ENCODE results near the gene ARHGEF39.
"Not testable (repeated sequence)": the region's sequence is repeated elsewhere in the genome, so short reads cannot be mapped to it uniquely, and the experiment has no call there.

The ARHGEF39 gene

GRCh38 chr9:35646533-35647265, 18.3 kb downstream of the ARHGEF39 start (continued):
- TF ChIP-seq TOX (CRISPR knock-in tag; IDR thresholded peaks at IDR 0.05; ENCODE audit: borderline replicate concordance), result no peak

- peak; percentile 26 for ATAC-seq
Measured at GRCh38 chr9:35646153-35646532, 18.9 kb downstream of the ARHGEF39 start.

GRCh38 chr9:35645736-35646135, 19.3 kb downstream of the ARHGEF39 start:
- not testable (repeated sequence) for ATAC-seq

More at GRCh38 chr9:35646153-35646532, 18.9 kb downstream of the ARHGEF39 start:
- TF ChIP-seq ZC3H10 (CRISPR knock-in tag; IDR thresholded peaks at IDR 0.05), result no peak
- no peak for TF ChIP-seq ISL1 (CRISPR knock-in tag; IDR thresholded peaks at IDR 0.05)
- no peak for TF ChIP-seq BACH2 (CRISPR knock-in tag; IDR thresholded peaks at IDR 0.05; ENCODE audit: borderline replicate concordance)
- no peak for TF ChIP-seq ARNTL (CRISPR knock-in tag; IDR thresholded peaks at IDR 0.05; ENCODE audit: borderline replicate concordance, low read depth)
- no peak for TF ChIP-seq TSHZ2 (CRISPR knock-in tag; IDR thresholded peaks at IDR 0.05)
- no peak for TF ChIP-seq OSR1 (CRISPR knock-in tag; IDR thresholded peaks at IDR 0.05)
- TF ChIP-seq CREB5 (CRISPR knock-in tag; IDR thresholded peaks at IDR 0.05; ENCODE audit: low read depth), result no peak

- ATAC-seq, result no peak
- TF ChIP-seq SNAI2 (CRISPR knock-in tag; IDR thresholded peaks at IDR 0.05), result no peak
Measured at GRCh38 chr9:35643046-35643445, 21.9 kb downstream of the ARHGEF39 start.

- not testable (repeated sequence) for ATAC-seq
Measured at GRCh38 chr9:35641478-35641877, 23.5 kb downstream of the ARHGEF39 start.

GRCh38 chr9:35640431-35640830, 24.6 kb downstream of the ARHGEF39 start:
- ATAC-seq, result not testable (repeated sequence)

- no peak for ATAC-seq
- TF ChIP-seq TOX (CRISPR knock-in tag; IDR thresholded peaks at IDR 0.05; ENCODE audit: borderline replicate concordance) (no peak), TCF4 (CRISPR knock-in tag; IDR thresholded peaks at IDR 0.05; ENCODE audit: borderline replicate concordance) (no peak), RARB (CRISPR knock-in tag; IDR thresholded peaks at IDR 0.05) (no peak), OSR1 (CRISPR knock-in tag; IDR thresholded peaks at IDR 0.05) (no peak), TSHZ2 (CRISPR knock-in tag; IDR thresholded peaks at IDR 0.05) (no peak), ZFP3 (CRISPR knock-in tag; IDR thresholded peaks at IDR 0.05) (no peak), BACH2 (CRISPR knock-in tag; IDR thresholded peaks at IDR 0.05; ENCODE audit: borderline replicate concordance) (no peak), ZFP30 (CRISPR knock-in tag; IDR thresholded peaks at IDR 0.05) (no peak), ZNF70 (CRISPR knock-in tag; IDR thresholded peaks at IDR 0.05) (no peak), ZNF8 (CRISPR knock-in tag; IDR thresholded peaks at IDR 0.05) (no peak), PATZ1 (CRISPR knock-in tag; IDR thresholded peaks at IDR 0.05; ENCODE audit: borderline replicate concordance) (no peak), PPARA (CRISPR knock-in tag; IDR thresholded peaks at IDR 0.05; ENCODE audit: borderline replicate concordance) (no peak), SNAI2 (CRISPR knock-in tag; IDR thresholded peaks at IDR 0.05) (no peak), GLIS3 (CRISPR knock-in tag; IDR thresholded peaks at IDR 0.05) (no peak), ZNF565 (CRISPR knock-in tag; conservative IDR thresholded peaks at IDR 0.05; ENCODE audit: low read depth) (no peak), POU6F1 (CRISPR knock-in tag; IDR thresholded peaks at IDR 0.05; ENCODE audit: borderline replicate concordance, low read depth) (no peak)
Measured at GRCh38 chr9:35639631-35640030, 25.4 kb downstream of the ARHGEF39 start.
